Ovary (tissue), 9 donors: ENCODE data around the gene MYOM1. TPM values are rescaled to one million over a fixed set of nuclear protein-coding genes. Genes with fewer than 3 reads are reported as not detected.

Experiments
- DNase-seq, 5 donors: peaks; one replicate each; pipeline ENCODE4 v3.0.0-alpha.2; 2019 to 2020
- H3K27ac ChIP-seq, 2 donors: fragments of 200-600 bp; one replicate each; pipeline versions ENCODE4 v1.5.1 to v1.8.0; 2019 to 2022
- H3K27me3 ChIP-seq: fragments of 200-600 bp; one replicate; pipeline ENCODE4 v1.8.0; 2022
- H3K36me3 ChIP-seq: fragments of 200-600 bp; sonication (generic); one replicate; pipeline ENCODE4 v1.5.1; 2019
- H3K4me1 ChIP-seq: one replicate; pipeline ENCODE4 v1.8.1; 2013; ENCODE audit warnings: mild to moderate bottlenecking, moderate library complexity; ENCODE audit not compliant: insufficient read depth
- H3K4me3 ChIP-seq: fragments of 200-600 bp; sonication (generic); one replicate; pipeline ENCODE4 v1.5.1; 2017
- H3K9me3 ChIP-seq, 2 donors: fragments of 200-600 bp in 1 of 2; sonication (generic) in 1 of 2; one replicate each; pipeline versions ENCODE4 v1.5.1 to v1.8.1; 2013 to 2019; ENCODE audit warnings: mild to moderate bottlenecking in 1 of 2, moderate library complexity in 1 of 2
- CTCF ChIP-seq, 3 donors: fragments of 450-650 bp in 2 of 3; fragments of 200-600 bp in 1 of 3; IDR thresholded peaks; one replicate each; pipeline versions ENCODE4 v1.5.1 to v1.8.0; 2016 to 2022; ENCODE audit warnings: antibody characterized with exemption in 3 of 3, mild to moderate bottlenecking in 1 of 3
- EP300 ChIP-seq: sonication (generic); formaldehyde crosslinking; IDR thresholded peaks from one replicate; pipeline ENCODE4 v1.6.1; 2017; ENCODE audit warnings: antibody characterized with exemption
- POLR2A ChIP-seq: fragments of 450-650 bp; IDR thresholded peaks from one replicate; pipeline ENCODE4 v1.6.1; 2017; ENCODE audit warnings: antibody characterized with exemption, mild to moderate bottlenecking, moderate library complexity
- WGBS, 3 donors: extraction: QIAGEN DNeasy Blood & Tissue Kit in 1 of 3; methylation state at CpG; one replicate each; pipeline versions ENCODE4 v1.1.5 to v1.1.7; 2013 to 2017; 5-methylcytosine and 5-hydroxymethylcytosine counted together
- intact Hi-C, 4 donors: fragments of 100-400 bp; cut with DNase I; formaldehyde crosslinking; loops; one replicate each; pipeline versions ENCODE4 v1.11.0 to v1.15.1; 2022 to 2023
- polyA plus RNA-seq, 2 donors: library from polyadenylated mRNA; stranded (reverse); fragments of 200-250 nt in 1 of 2; fragments of 350-450 nt in 1 of 2; fragmentation: Illumina TruSeq in 1 of 2; extraction: RNeasy Lipid Tissue Mini Kit (QIAGEN cat#74804) in 1 of 2; gene quantifications; one replicate each; pipeline ENCODE4 v1.2.3, GENCODE V29; 2013 to 2014
- total RNA-seq, 7 donors: library from RNA; depleted of rRNA in 2 of 7; stranded (reverse); fragments of >200 nt in 2 of 7; fragmentation: NEBNext Ultra II Directional in 3 of 7; extraction: Animal tissue kit (Norgen Biotek cat#: 25700) in 3 of 7; gene quantifications; one replicate each; pipeline versions ENCODE4 v1.1.0 to v1.2.4, GENCODE V29; 2016 to 2023
- donor health status: DM: no; HTN: no; CAD: no; lungs with moderate emphysema.
- donor health status: DM: no; HTN: no; CAD: no.
- donor health status: Bipolar disorder and iron deficiency.
- donor health status: DM: yes; HTN: yes; CAD: no.
- donor health status: DM: no; HTN: no; CAD: no.
- donor health status: DM: yes; HTN: yes; CAD: no.

MYOM1 gene
- total and polyA plus RNA-seq, 9 donors = 0.69 to 21.0 (median 3.6) TPM

DNA sequence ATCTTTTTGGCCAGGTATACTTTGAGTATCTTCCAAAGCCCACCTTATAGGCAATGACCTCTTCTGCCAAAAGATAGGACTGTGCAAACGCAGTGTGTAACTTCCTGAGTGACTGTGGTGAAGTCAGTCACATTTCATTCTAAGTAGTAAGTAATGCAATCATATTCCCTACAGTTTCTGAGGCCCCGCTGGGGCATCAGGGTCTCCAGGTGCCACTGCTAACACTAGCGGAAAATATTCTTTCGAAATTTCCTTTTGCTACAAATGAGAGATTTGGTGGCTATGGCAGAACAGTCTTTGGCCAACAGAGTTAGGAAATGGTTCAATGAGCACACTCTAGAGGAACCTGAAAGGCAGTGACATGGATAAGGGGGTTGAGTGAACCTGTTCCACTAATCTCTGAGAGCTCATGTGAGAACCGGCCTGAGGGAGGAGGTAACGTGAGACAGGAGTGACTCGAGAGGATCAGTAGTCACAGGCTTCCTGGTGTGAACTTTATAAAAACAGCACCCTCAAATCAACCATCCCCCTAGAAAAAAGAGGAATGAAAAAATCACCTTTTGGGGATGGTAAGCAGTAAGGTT lies 104.2 kb downstream of the MYOM1 start:
- DNase-seq = no peak
- no peaks in the 10 kb centered on the region for H3K27me3 ChIP-seq
- intact Hi-C loops = loop anchor here in 1 of 4 donors (10.0 kb wide), 1 partner anchor 191 kb away; no protein-coding TSS in a partner anchor
- no peaks in the 10 kb centered on the region for H3K4me1 ChIP-seq
- no peak overlapping the region for H3K27ac ChIP-seq
- TF ChIP-seq EP300 (no peak), POLR2A (no peak), CTCF (IDR thresholded peaks at IDR 0.05) (no peak)
- 96 to 98% (median 97%) methylated on average over 7 of the region's 7 CpGs for WGBS, 3 donors
- no peaks in the 10 kb centered on the region for H3K9me3 ChIP-seq
- H3K36me3 ChIP-seq = no peaks in the 10 kb centered on the region
- H3K4me3 ChIP-seq = no peak overlapping the region

DNA sequence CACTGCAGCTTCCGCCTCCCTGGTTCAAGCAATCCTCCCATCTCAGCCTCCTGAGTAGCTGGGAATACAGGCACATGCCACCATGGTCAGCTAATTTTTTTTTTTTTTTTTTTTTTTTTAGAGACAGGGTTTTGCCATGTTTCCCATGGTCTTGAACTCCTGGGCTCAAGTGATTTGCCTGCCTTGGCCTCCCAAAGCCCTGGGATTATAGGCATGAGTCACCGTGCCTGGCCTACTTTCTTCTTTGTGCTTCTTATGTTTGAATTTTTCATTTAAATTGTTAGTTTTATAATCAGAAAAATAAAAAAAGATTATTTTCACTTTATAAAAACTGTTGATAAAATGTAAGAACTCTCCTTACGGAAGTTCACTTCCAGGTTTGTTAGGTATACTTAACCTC lies 105.3 kb downstream of the MYOM1 start:
- WGBS, 3 donors = 52 to 58% (median 54%) methylated on average over 3 of the region's 3 CpGs
- H3K27ac ChIP-seq = no peak overlapping the region

DNA sequence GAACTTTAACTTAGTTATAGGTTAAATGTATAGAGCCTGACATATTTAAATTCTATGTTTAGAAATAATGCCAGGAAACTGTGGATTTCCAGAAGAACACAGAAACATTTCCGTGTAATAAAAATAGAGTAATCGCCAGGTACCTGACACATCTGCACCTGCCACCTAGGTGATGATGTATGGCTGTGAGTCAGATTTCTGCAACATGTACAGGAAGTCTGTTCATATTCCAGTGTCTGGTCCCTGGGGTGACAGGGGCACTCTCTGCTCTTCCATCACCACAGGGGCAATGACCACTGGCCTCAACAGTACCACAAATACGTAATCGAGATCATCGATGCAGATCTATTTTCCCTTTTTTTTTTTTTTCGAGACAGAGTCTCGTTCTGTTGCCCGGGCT lies 105.7 kb downstream of the MYOM1 start:
- no peak for DNase-seq
- Histone ChIP-seq H3K4me1 (no peaks in the 10 kb centered on the region), H3K27ac (no peak overlapping the region), H3K4me3 (no peak overlapping the region), H3K36me3 (no peaks in the 10 kb centered on the region), H3K27me3 (no peaks in the 10 kb centered on the region), H3K9me3 (no peaks in the 10 kb centered on the region)
- intact Hi-C loops = loop anchor here in 1 of 4 donors (10.0 kb wide), 1 partner anchor 189 kb away; no protein-coding TSS in a partner anchor
- 80 to 84% (median 84%) methylated on average over 8 of the region's 8 CpGs for WGBS, 3 donors
- no peak for TF ChIP-seq CTCF (IDR thresholded peaks at IDR 0.05)
- TF ChIP-seq POLR2A = no peak
- no peak for TF ChIP-seq EP300

More for the DNA sequence above, 105.3 kb downstream of the MYOM1 start:
- no peaks in the 10 kb centered on the region for H3K36me3 ChIP-seq
- no peaks in the 10 kb centered on the region for H3K27me3 ChIP-seq
- H3K9me3 ChIP-seq = no peaks in the 10 kb centered on the region
- H3K4me1 ChIP-seq = no peaks in the 10 kb centered on the region
- no peak for DNase-seq
- TF ChIP-seq POLR2A (no peak), CTCF (IDR thresholded peaks at IDR 0.05) (no peak), EP300 (no peak)
- intact Hi-C loops = loop anchor here in 1 of 4 donors (10.0 kb wide), 1 partner anchor 190 kb away; no protein-coding TSS in a partner anchor
- no peak overlapping the region for H3K4me3 ChIP-seq

GRCh38 chr18:3111523-3112240 lies 108.1 kb downstream of the MYOM1 start:
- Histone ChIP-seq H3K36me3 (no peaks in the 10 kb centered on the region), H3K9me3 (no peaks in the 10 kb centered on the region), H3K4me3 (no peak overlapping the region), H3K27ac (no peak overlapping the region), H3K4me1 (no peaks in the 10 kb centered on the region), H3K27me3 (no peaks in the 10 kb centered on the region)
- intact Hi-C loops = loop anchor here in 1 of 4 donors (10.0 kb wide), 1 partner anchor 187 kb away; no protein-coding TSS in a partner anchor
- WGBS, 3 donors = 50 to 55% (median 51%) methylated on average over 6 of the region's 6 CpGs
- DNase-seq = no peak
- TF ChIP-seq POLR2A (no peak), CTCF (IDR thresholded peaks at IDR 0.05) (no peak), EP300 (no peak)
